ENCODE measurements around the gene CDC27. TPM values are rescaled to one million over a fixed set of nuclear protein-coding genes. Genes with fewer than 3 reads are reported as not detected.
"Not testable (repeated sequence)": the region's sequence is repeated elsewhere in the genome, so short reads cannot be mapped to it uniquely, and the experiment has no call there.

Gene CDC27
- polyA plus RNA-seq, 6 donors from 2014 or later = 88.1 to 112 (median 97.6) TPM

GRCh38 chr17:47225911-47226688 is 37.0 kb upstream of the CDC27 start:
- peaks cover 0 to 3% (median 0%) of the 10 kb centered on the region in 3 donors for H3K27me3 Mint-ChIP-seq
- H3K4me3 Mint-ChIP-seq = no peak overlapping the region
- ATAC-seq (ENCODE audit: low read depth in 2 of 2) (no peak), DNase-seq (no peak)
- no peaks in the 10 kb centered on the region for H3K36me3 Mint-ChIP-seq
- H3K9me3 Mint-ChIP-seq = peaks cover 0 to 9% (median 5%) of the 10 kb centered on the region in 7 donors
- peaks cover 26 to 36% (median 28%) of the 10 kb centered on the region in 3 donors for H3K4me1 Mint-ChIP-seq
- H3K27ac Mint-ChIP-seq = peak overlapping the region in 1 of 6 donors; percentile 34

DNA sequence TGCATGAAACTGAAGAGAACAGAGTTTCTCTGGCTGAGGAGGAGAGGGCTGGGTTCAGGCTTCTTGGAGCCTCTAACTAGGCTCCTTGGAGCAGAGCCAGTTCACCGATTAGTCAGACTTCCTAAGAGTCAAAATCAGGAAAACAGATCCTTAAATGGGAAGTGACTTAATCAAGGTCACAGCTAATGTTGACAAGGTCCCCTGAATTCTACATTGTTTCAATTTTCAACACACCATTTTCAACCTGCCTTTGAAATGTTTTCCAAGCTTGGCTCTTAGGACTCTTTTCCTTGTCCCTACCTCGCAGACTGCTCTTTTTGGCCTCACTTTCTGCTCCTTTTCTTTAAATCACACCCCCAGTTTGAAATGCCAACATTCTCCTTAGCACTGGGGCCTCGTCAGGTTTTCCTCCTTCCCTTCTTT is 36.4 kb upstream of the CDC27 start:
- ATAC-seq (ENCODE audit: low read depth in 2 of 2) = no peak
- Mint-ChIP-seq H3K36me3 (no peaks in the 10 kb centered on the region), H3K27me3 (peaks cover 0 to 3% (median 0%) of the 10 kb centered on the region in 3 donors), H3K4me3 (no peak overlapping the region), H3K4me1 (peaks cover 23 to 36% (median 28%) of the 10 kb centered on the region in 3 donors), H3K27ac (peak overlapping the region in 1 of 6 donors; percentile 57), H3K9me3 (peaks cover 0 to 9% (median 5%) of the 10 kb centered on the region in 7 donors)
- DNase-seq = no peak

- peak overlapping the region in 2 of 6 donors; percentile 24 to 57 for H3K27ac Mint-ChIP-seq
- peaks cover 0 to 3% (median 0%) of the 10 kb centered on the region in 3 donors for H3K27me3 Mint-ChIP-seq
- H3K9me3 Mint-ChIP-seq = peaks cover 0 to 9% (median 5%) of the 10 kb centered on the region in 7 donors
- ATAC-seq (ENCODE audit: low read depth in 2 of 2) (no peak), DNase-seq (no peak)
- H3K36me3 Mint-ChIP-seq = no peaks in the 10 kb centered on the region
- H3K4me3 Mint-ChIP-seq = no peak overlapping the region
- H3K4me1 Mint-ChIP-seq = peaks cover 23 to 36% (median 28%) of the 10 kb centered on the region in 3 donors
Observed at GRCh38 chr17:47224966-47225365, 35.9 kb upstream of the CDC27 start.

DNA sequence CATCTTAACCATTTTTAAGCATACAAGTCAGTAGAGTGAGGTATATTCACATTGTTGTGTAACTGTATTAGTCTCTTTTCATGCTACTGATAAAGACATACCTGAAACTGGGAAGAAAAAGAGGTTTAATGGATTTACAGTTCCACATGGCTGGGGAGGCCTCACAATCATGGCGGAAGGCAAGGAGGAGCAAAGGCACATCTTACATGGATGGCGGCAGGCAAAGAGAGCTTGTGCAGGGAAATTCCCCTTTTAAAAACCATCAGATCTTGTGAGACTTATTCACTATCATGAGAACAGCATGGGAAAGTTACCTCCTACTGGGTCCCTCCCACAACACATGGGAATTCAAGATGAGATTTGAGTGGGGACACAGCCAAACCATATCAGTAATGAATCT is 35.0 kb upstream of the CDC27 start:
- H3K4me3 Mint-ChIP-seq; H3K9me3 Mint-ChIP-seq; H3K36me3 Mint-ChIP-seq; ATAC-seq (ENCODE audit: low read depth in 2 of 2); H3K27me3 Mint-ChIP-seq; DNase-seq: not testable (repeated sequence)
- Mint-ChIP-seq H3K4me1 (peaks cover 22 to 35% (median 28%) of the 10 kb centered on the region in 3 donors), H3K27ac (peak overlapping the region in 1 of 6 donors; percentile 0)

GRCh38 chr17:47223460-47223859 is 34.4 kb upstream of the CDC27 start:
- Mint-ChIP-seq H3K36me3 (no peaks in the 10 kb centered on the region), H3K27me3 (peaks cover 0 to 3% (median 0%) of the 10 kb centered on the region in 3 donors), H3K4me3 (no peak overlapping the region), H3K9me3 (peaks cover 0 to 9% (median 5%) of the 10 kb centered on the region in 7 donors), H3K4me1 (peaks cover 28 to 42% (median 34%) of the 10 kb centered on the region in 3 donors), H3K27ac (no peak overlapping the region)
- DNase-seq (no peak), ATAC-seq (ENCODE audit: low read depth in 2 of 2) (no peak)

DNA sequence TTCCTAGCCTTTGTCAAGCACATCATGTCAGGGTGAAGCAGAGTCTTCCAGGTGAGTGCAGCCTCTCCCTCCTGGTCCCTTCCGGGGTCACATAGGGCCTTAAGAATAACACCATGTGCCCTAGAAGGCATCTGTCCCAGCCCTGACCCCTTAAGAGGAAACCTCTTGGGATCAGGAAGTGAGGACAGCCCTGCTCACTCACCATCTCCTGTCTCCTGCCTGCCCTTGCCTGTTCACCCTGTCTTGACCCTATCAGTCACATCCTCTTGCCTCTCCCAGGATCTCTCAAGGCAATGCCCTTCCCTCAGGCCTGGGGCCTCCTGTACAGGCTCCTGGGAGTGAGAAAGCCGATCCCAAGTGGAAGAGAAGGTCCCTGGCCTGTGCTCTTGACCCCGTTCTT is 33.9 kb upstream of the CDC27 start:
- DNase-seq (no peak), ATAC-seq (ENCODE audit: low read depth in 2 of 2) (no peak)
- Mint-ChIP-seq H3K4me3 (peak overlapping the region in 1 of 8 donors; percentile 44), H3K36me3 (no peaks in the 10 kb centered on the region), H3K27ac (no peak overlapping the region), H3K9me3 (peaks cover 0 to 9% (median 5%) of the 10 kb centered on the region in 7 donors), H3K27me3 (peaks cover 0 to 3% (median 0%) of the 10 kb centered on the region in 3 donors), H3K4me1 (peaks cover 28 to 44% (median 36%) of the 10 kb centered on the region in 3 donors)

DNA sequence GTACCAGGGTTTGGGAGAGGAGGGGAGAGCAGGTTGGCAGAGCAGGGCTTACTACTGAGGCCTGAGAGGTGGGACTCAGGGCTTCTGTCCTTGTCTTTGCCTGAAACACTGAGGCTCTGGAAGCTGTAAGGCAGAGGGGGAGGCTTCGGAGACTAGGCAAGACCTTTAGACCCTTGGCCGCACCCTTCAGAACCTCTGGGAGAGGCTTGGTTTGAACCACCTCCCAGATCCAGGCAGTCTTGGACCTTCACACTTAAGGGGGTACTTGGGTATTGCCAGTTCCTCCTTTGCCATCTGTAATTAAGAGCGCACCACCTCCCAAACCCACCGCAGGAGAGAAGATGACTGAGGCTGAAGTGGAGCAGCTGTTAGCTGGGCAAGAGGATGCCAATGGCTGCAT is 33.0 kb upstream of the CDC27 start:
- DNase-seq (no peak), ATAC-seq (ENCODE audit: low read depth in 2 of 2) (no peak)
- Mint-ChIP-seq H3K36me3 (no peaks in the 10 kb centered on the region), H3K27me3 (peaks cover 0 to 3% (median 0%) of the 10 kb centered on the region in 3 donors), H3K9me3 (peaks cover 0 to 9% (median 5%) of the 10 kb centered on the region in 7 donors), H3K4me3 (peak overlapping the region in 2 of 8 donors; percentile 20 to 82), H3K27ac (no peak overlapping the region), H3K4me1 (peaks cover 28 to 51% (median 36%) of the 10 kb centered on the region in 3 donors)

GRCh38 chr17:47221154-47221553 is 32.1 kb upstream of the CDC27 start:
- ATAC-seq (ENCODE audit: low read depth in 2 of 2) (peak; percentile 34 to 35), DNase-seq (no peak)
- Mint-ChIP-seq H3K9me3 (peaks cover 0 to 9% (median 5%) of the 10 kb centered on the region in 7 donors), H3K36me3 (no peaks in the 10 kb centered on the region), H3K4me3 (peak overlapping the region in 6 of 8 donors; percentile 20 to 82 (median 44)), H3K27ac (peak overlapping the region in 2 of 6 donors; percentile 22 to 36), H3K4me1 (peaks cover 31 to 54% (median 36%) of the 10 kb centered on the region in 3 donors), H3K27me3 (peaks cover 0 to 3% (median 0%) of the 10 kb centered on the region in 3 donors)

DNA sequence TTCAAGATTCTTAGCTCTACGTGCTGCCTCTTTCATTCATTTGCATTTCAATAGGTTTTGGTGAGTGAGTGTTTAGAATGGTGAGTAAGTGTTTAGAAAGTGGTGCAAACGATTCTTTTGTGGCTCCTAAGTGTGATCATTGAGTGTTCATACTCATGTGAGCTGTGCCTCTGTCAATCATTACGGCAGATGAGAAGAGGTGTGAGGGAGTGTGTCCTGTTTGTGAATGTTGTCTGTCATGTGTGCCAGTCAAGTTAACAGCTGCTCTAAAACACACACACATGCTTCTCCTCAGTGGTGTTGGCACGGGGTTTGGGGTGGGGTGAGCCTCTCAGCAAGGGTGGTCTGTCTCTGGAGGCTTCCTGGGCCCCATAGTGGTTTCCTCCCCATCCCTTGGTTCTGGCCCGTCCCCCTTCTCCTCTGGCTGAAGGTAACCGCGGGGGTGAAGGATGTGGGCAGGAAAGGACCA is 31.5 kb upstream of the CDC27 start:
- H3K36me3 Mint-ChIP-seq = no peaks in the 10 kb centered on the region
- peak; percentile 22 to 26 for ATAC-seq (ENCODE audit: low read depth in 2 of 2)

DNA sequence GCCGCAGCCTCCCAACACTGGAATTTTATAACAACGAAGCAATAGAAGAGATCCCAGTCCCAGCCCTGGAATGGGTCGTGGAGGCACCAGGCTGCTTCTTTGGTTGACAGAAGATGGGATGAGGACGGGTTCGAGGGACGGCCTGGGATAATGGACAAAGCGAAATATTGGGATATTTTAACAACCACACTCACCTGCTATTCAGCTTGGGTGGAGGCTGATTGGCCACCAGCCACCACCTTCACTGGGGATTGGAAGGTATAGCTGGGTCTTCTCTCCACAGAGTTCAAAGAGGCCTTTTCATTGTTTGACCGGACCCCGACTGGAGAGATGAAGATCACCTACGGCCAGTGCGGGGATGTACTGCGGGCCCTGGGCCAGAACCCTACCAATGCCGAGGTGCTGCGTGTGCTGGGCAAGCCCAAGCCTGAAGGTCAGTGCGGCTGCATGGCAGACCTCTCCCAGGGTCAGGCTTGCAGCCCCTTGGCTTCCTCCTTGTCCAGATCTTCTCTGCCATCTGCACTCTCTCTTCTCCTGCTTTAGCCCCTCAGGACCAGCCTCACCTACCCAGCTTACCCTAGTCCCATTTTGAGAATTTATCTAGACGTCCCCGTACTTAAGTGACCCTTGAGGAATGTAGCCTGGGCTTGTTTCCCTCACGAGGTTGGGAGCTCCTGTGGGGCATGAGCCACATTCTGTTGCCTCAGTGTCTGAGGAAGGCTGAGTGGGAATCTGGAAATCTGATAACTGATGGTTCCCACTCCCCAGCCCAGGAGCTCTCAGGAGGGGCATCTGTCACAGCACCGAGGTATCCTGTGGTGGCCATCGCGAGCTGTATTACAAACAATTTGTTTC is 30.8 kb upstream of the CDC27 start:
- Mint-ChIP-seq H3K4me3 (peak overlapping the region in 4 of 8 donors; percentile 23 to 83 (median 58)), H3K27me3 (peaks cover 0 to 3% (median 0%) of the 10 kb centered on the region in 3 donors), H3K4me1 (peaks cover 31 to 54% (median 36%) of the 10 kb centered on the region in 3 donors), H3K36me3 (no peaks in the 10 kb centered on the region), H3K9me3 (peaks cover 0 to 9% (median 5%) of the 10 kb centered on the region in 7 donors), H3K27ac (peak overlapping the region in 4 of 6 donors; percentile 1 to 90 (median 59))
- DNase-seq (no peak), ATAC-seq (ENCODE audit: low read depth in 2 of 2) (no peak)

More for the DNA sequence above, 31.5 kb upstream of the CDC27 start:
- Mint-ChIP-seq H3K27ac (peak overlapping the region in 4 of 6 donors; percentile 1 to 49 (median 14)), H3K4me3 (peak overlapping the region in 5 of 8 donors; percentile 14 to 83 (median 46)), H3K9me3 (peaks cover 0 to 9% (median 5%) of the 10 kb centered on the region in 7 donors), H3K4me1 (peaks cover 31 to 54% (median 36%) of the 10 kb centered on the region in 3 donors), H3K27me3 (peaks cover 0 to 3% (median 0%) of the 10 kb centered on the region in 3 donors)
- DNase-seq = no peak

DNA sequence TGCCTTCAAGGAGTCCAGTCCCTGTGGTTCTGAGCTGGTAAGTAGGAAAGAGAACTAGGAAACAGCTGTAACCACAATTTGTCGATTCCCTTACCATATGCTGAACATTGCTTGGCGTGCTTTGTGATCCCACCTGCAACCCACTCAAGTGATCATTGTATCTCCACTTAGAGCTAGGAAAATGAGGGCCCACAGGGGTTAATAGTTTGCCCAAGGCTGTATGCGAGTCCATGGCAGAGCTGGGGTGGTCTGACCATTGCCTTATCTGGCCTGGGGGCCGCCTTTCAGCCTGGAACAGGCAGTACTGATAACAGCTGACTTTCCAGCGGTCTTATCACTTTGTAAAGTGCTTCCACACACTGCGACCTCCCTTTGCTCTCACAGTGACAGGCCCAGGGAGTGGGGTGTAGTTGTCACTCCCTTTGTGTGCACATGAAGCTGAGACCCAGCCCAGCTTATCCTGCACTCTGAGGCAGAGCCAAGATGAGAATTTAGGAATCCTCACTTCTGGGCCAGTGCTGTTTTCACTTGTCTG is 29.9 kb upstream of the CDC27 start:
- peak overlapping the region in 7 of 8 donors; percentile 22 to 80 (median 68) for H3K4me3 Mint-ChIP-seq
- H3K9me3 Mint-ChIP-seq = peaks cover 0 to 3% (median 2%) of the 10 kb centered on the region in 7 donors
- H3K36me3 Mint-ChIP-seq = no peaks in the 10 kb centered on the region
- peak; percentile 22 for DNase-seq
- peaks cover 0 to 3% (median 0%) of the 10 kb centered on the region in 3 donors for H3K27me3 Mint-ChIP-seq
- ATAC-seq (ENCODE audit: low read depth in 2 of 2) = peak; percentile 57 to 65
- peak overlapping the region in 4 of 6 donors; percentile 76 to 90 (median 86) for H3K27ac Mint-ChIP-seq
- peaks cover 31 to 54% (median 36%) of the 10 kb centered on the region in 3 donors for H3K4me1 Mint-ChIP-seq

GRCh38 chr17:47217279-47217678 is 28.2 kb upstream of the CDC27 start:
- not testable (repeated sequence) for H3K36me3 Mint-ChIP-seq, DNase-seq, H3K9me3 Mint-ChIP-seq, H3K4me3 Mint-ChIP-seq, H3K27me3 Mint-ChIP-seq
- peak; percentile 53 to 63 for ATAC-seq (ENCODE audit: low read depth in 2 of 2)
- Mint-ChIP-seq H3K4me1 (peaks cover 32 to 52% (median 36%) of the 10 kb centered on the region in 3 donors), H3K27ac (peak overlapping the region in 1 of 6 donors; percentile 15)
